Neural progenitor cell (in vitro differentiated cells): ENCODE measurements around the gene COL13A1.

Experiments used
- CTCF ChIP-seq: fragments of 200-600 bp; sonication (generic); IDR thresholded peaks from 2 replicates; pipeline ENCODE4 v1.5.1; 2017; ENCODE audit warnings: antibody characterized with exemption, mild to moderate bottlenecking
- EZH2 ChIP-seq: fragments of 200-600 bp; sonication (generic); IDR thresholded peaks from 2 replicates; pipeline ENCODE4 v1.6.1; 2017; ENCODE audit warnings: antibody characterized with exemption, mild to moderate bottlenecking, moderate library complexity

DNA sequence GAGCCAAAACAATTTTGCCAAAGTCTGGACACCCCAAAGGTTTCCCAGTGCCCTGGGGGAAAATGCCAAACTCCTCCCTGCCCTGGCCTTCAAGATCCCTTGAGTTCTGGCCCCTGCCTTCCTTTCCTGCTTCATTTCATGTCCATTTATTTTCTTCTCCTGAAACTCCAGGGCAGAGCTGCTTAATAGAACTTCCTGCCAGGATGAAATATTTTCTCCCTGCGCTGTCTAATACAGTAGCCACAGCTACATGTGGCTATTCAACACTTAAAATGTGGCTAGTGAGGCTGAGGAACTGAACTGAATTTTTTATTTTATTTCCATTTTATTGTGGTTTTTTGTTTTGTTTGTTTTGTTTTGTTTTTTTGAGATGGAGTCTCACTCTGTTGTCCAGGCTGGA lies 49.6 kb downstream of the COL13A1 start:
- TF ChIP-seq CTCF: no peak
- TF ChIP-seq EZH2: no peak
